Trophoblast cell (in vitro differentiated cells and primary cell): ENCODE results near the gene GATA3.
A peak's percentile ranks its signal among the peaks of the same experiment; 100 is the strongest.

ENCODE experiments used
- DNase-seq, 2 donors: peaks; one replicate each; pipeline ENCODE4 v3.0.0-alpha.2; 2016
- H2AFZ ChIP-seq: 2 replicates; pipeline ENCODE4 v1.6.1; 2013; ENCODE audit warnings: low read length, moderate library complexity, mild to moderate bottlenecking; ENCODE audit not compliant: insufficient read depth, poor library complexity
- H2AK5ac ChIP-seq: 2 replicates; pipeline ENCODE4 v1.6.1; 2013; ENCODE audit warnings: mild to moderate bottlenecking, low read length
- H2BK120ac ChIP-seq: 2 replicates; pipeline ENCODE4 v1.6.1; 2013; ENCODE audit warnings: low read length, mild to moderate bottlenecking, moderate library complexity; ENCODE audit not compliant: insufficient read depth, poor library complexity
- H2BK12ac ChIP-seq: 2 replicates; pipeline ENCODE4 v1.6.1; 2013; ENCODE audit warnings: mild to moderate bottlenecking, low read length, moderate library complexity
- H2BK5ac ChIP-seq: 2 replicates; pipeline ENCODE4 v1.6.1; 2013; ENCODE audit warnings: low read length, low read depth, moderate library complexity, mild to moderate bottlenecking; ENCODE audit not compliant: poor library complexity
- H3K14ac ChIP-seq: 2 replicates; pipeline ENCODE4 v1.6.1; 2013; ENCODE audit warnings: mild to moderate bottlenecking, low read length
- H3K18ac ChIP-seq: 2 replicates; pipeline ENCODE4 v1.6.1; 2013; ENCODE audit warnings: mild to moderate bottlenecking, low read length
- H3K23ac ChIP-seq: 2 replicates; pipeline ENCODE4 v1.6.1; 2013; ENCODE audit warnings: low read length
- H3K27ac ChIP-seq: 2 replicates; pipeline ENCODE4 v1.5.1; 2013; ENCODE audit warnings: low read depth, mild to moderate bottlenecking, inconsistent platforms, low read length, moderate library complexity
- H3K27me3 ChIP-seq: 2 replicates; pipeline ENCODE4 v1.6.1; 2013; ENCODE audit warnings: inconsistent platforms, mild to moderate bottlenecking, low read length, moderate library complexity; ENCODE audit not compliant: insufficient read depth
- H3K36me3 ChIP-seq, 2 experiments: 1 replicate in 1 of 2; 2 replicates in 1 of 2; pipeline ENCODE4 v1.6.1; 2013; ENCODE audit warnings: low read length in 2 of 2, mild to moderate bottlenecking in 2 of 2, moderate library complexity in 1 of 2; ENCODE audit not compliant: insufficient read depth in 2 of 2, control insufficient read depth in 1 of 2
- H3K4ac ChIP-seq: 2 replicates; pipeline ENCODE4 v1.6.1; 2013; ENCODE audit warnings: low read depth, mild to moderate bottlenecking, low read length, moderate library complexity
- H3K4me1 ChIP-seq, 2 experiments: 1 replicate in 1 of 2; 2 replicates in 1 of 2; pipeline ENCODE4 v1.6.1; 2013; ENCODE audit warnings: low read length in 2 of 2, mild to moderate bottlenecking in 2 of 2, moderate library complexity in 1 of 2; ENCODE audit not compliant: insufficient read depth in 2 of 2, control insufficient read depth in 1 of 2
- H3K4me2 ChIP-seq: 2 replicates; pipeline ENCODE4 v1.6.1; 2013; ENCODE audit warnings: inconsistent platforms, mild to moderate bottlenecking, low read length, moderate library complexity
- H3K4me3 ChIP-seq: 2 replicates; pipeline ENCODE4 v1.5.1; 2013; ENCODE audit warnings: mild to moderate bottlenecking, low read depth, low read length, inconsistent platforms
- H3K79me1 ChIP-seq: one replicate; pipeline ENCODE4 v1.6.1; 2013; ENCODE audit warnings: low read length
- H3K79me2 ChIP-seq: 2 replicates; pipeline ENCODE4 v1.6.1; 2013; ENCODE audit warnings: low read length, mild to moderate bottlenecking; ENCODE audit not compliant: control insufficient read depth, insufficient read depth, poor library complexity
- H3K9ac ChIP-seq: 2 replicates; pipeline ENCODE4 v1.6.1; 2013; ENCODE audit warnings: mild to moderate bottlenecking, low read length
- H3K9me3 ChIP-seq: 2 replicates; pipeline ENCODE4 v1.6.1; 2013; ENCODE audit warnings: low read depth, mild to moderate bottlenecking, control low read depth, inconsistent platforms, low read length; ENCODE audit not compliant: insufficient read depth
- H4K12ac ChIP-seq: 2 replicates; pipeline ENCODE4 v1.6.1; 2013; ENCODE audit warnings: low read depth, mild to moderate bottlenecking, low read length, moderate library complexity
- H4K8ac ChIP-seq: 2 replicates; pipeline ENCODE4 v1.6.1; 2013; ENCODE audit warnings: low read depth, mild to moderate bottlenecking, low read length, moderate library complexity
- H4K91ac ChIP-seq: one replicate; pipeline ENCODE4 v1.6.1; 2013; ENCODE audit warnings: low read depth, mild to moderate bottlenecking, low read length, moderate library complexity
- WGBS: extraction: QIAGEN DNeasy Blood & Tissue Kit; methylation state at CpG from one replicate; pipeline ENCODE4 v1.1.7; 2013; ENCODE audit warnings: missing lambda C conversion rate; ENCODE audit not compliant: insufficient read length, insufficient coverage; ENCODE audit errors: extremely low coverage; 5-methylcytosine and 5-hydroxymethylcytosine counted together

GATA3 gene

DNA sequence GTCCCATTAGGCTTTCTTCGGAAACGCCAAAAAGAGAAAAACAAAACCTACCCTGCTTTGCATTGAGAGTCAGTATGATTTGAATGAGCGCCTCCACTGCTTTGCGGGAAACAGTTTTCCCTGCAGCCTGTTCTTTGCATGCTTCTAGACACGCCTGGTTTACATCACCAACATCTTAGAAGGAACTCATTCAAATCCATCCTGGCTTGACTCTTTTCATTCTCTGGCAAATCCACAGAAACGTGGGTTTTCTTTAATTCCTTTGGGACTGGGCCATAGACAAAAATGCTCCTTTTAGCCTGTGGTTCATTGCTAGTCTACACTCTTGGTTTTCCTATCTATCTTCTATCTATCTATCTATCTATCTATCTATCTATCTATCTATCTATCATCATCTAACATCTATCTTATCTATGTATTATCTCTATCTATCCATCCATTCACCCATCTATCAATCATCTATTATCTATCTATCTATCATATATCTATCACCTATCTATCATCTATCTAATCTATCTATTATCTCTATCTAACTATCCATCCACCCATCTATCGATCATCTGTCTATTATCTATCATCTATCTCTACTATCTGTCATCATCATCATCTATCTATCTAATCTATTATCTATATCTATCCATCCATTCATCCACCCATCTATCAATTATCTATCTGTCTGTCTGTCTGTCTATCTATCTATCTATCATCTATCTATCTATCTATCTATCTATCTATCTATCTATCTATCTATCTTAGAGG lies 68.3 kb downstream of the GATA3 start:
- WGBS = no CpG with 5 or more reads among the region's 7 CpGs

GRCh38 chr10:8124436-8124835 lies 69.9 kb downstream of the GATA3 start:
- H3K14ac ChIP-seq = no peak overlapping the region

More for the DNA sequence above, 68.3 kb downstream of the GATA3 start:
- no peaks in the 10 kb centered on the region for H3K36me3 ChIP-seq
- H3K79me2 ChIP-seq = no peaks in the 10 kb centered on the region
- H3K79me1 ChIP-seq = no peaks in the 10 kb centered on the region
- H3K18ac ChIP-seq = no peak overlapping the region
- no peak overlapping the region for H3K23ac ChIP-seq
- no peaks in the 10 kb centered on the region for H3K4me1 ChIP-seq
- H3K4me2 ChIP-seq = no peak overlapping the region
- H2AK5ac ChIP-seq = no peak overlapping the region
- H3K4ac ChIP-seq = no peak overlapping the region
- H3K14ac ChIP-seq = no peak overlapping the region
- no peak overlapping the region for H2AFZ ChIP-seq
- no peak overlapping the region for H2BK5ac ChIP-seq
- no peaks in the 10 kb centered on the region for H3K9me3 ChIP-seq
- H3K27ac ChIP-seq = no peak overlapping the region
- H3K27me3 ChIP-seq = no peaks in the 10 kb centered on the region
- no peak overlapping the region for H2BK120ac ChIP-seq
- H2BK12ac ChIP-seq = no peak overlapping the region
- H4K91ac ChIP-seq = no peak overlapping the region
- H3K4me3 ChIP-seq = no peak overlapping the region
- DNase-seq = peak in 1 of 2 donors; percentile 77
- no peak overlapping the region for H3K9ac ChIP-seq
- no peak overlapping the region for H4K8ac ChIP-seq
- no peak overlapping the region for H4K12ac ChIP-seq

More at GRCh38 chr10:8124436-8124835, 69.9 kb downstream of the GATA3 start:
- H3K4me3 ChIP-seq = no peak overlapping the region
- no peak overlapping the region for H3K27ac ChIP-seq
- no CpG with 5 or more reads among the region's 2 CpGs for WGBS
- no peak overlapping the region for H4K8ac ChIP-seq
- DNase-seq = no peak
- no peak overlapping the region for H4K91ac ChIP-seq
- no peaks in the 10 kb centered on the region for H3K4me1 ChIP-seq
- no peak overlapping the region for H2BK12ac ChIP-seq
- H3K23ac ChIP-seq = no peak overlapping the region
- H3K9me3 ChIP-seq = no peaks in the 10 kb centered on the region
- no peak overlapping the region for H2BK5ac ChIP-seq
- H3K4me2 ChIP-seq = no peak overlapping the region
- H3K18ac ChIP-seq = no peak overlapping the region
- H3K9ac ChIP-seq = no peak overlapping the region
- no peaks in the 10 kb centered on the region for H3K79me2 ChIP-seq
- no peaks in the 10 kb centered on the region for H3K27me3 ChIP-seq
- no peaks in the 10 kb centered on the region for H3K79me1 ChIP-seq
- no peak overlapping the region for H2AK5ac ChIP-seq
- H4K12ac ChIP-seq = no peak overlapping the region
- H3K36me3 ChIP-seq = no peaks in the 10 kb centered on the region
- no peak overlapping the region for H2AFZ ChIP-seq
- no peak overlapping the region for H2BK120ac ChIP-seq
- H3K4ac ChIP-seq = no peak overlapping the region
